ENCODE results near the gene MAGEF1. TPM values are rescaled to one million over a fixed set of nuclear protein-coding genes. Genes with fewer than 3 reads are reported as not detected.
A peak's percentile ranks its signal among the peaks of the same experiment; 100 is the strongest.

The MAGEF1 gene
- total and polyA plus RNA-seq, 2 of the 13 experiments (the other 11 are each of a cell fraction or from before 2014, with no cell fraction given): 26.0 to 62.4 TPM

GRCh38 chr3:184731786-184732537, 20.1 kb upstream of the MAGEF1 start:
- Histone ChIP-seq H3K4me1 (ENCODE audit: insufficient read depth, low read length) (peaks cover 9% of the 10 kb centered on the region; the same call in 1 of the 2 replicates), H3K4me3 (replicated peaks in 1 of 3; ENCODE audit: insufficient read depth in 1 of 3, low read depth in 2 of 3, low read length in 3 of 3) (no peak overlapping the region), H2AFZ (ENCODE audit: low read length) (no peak overlapping the region), H3K79me2 (ENCODE audit: insufficient read depth, low read length) (no peaks in the 10 kb centered on the region), H3K4me2 (ENCODE audit: low read depth, low read length) (no peak overlapping the region), H3K9me3 (ENCODE audit: low read length) (no peaks in the 10 kb centered on the region), H3K9ac (ENCODE audit: insufficient read depth, low read depth, low read length) (no peak overlapping the region), H3K36me3 (replicated peaks in 1 of 2; ENCODE audit: control insufficient read depth in 1 of 2, insufficient read depth in 2 of 2, low read length in 2 of 2) (no peaks in the 10 kb centered on the region), H4K20me1 (ENCODE audit: insufficient read depth, low read length) (no peaks in the 10 kb centered on the region), H3K27me3 (ENCODE audit: control insufficient read depth in 1 of 2, insufficient read depth in 2 of 2, low read length in 2 of 2) (peaks cover 0 to 2% of the 10 kb centered on the region in 2 experiments; a peak in 3 of 5 replicates), H3K27ac (ENCODE audit: extremely low read length, insufficient read depth, low read length) (no peak overlapping the region)
- DNase-seq (ENCODE audit: low spot score) (no peak), ATAC-seq (no peak), FAIRE-seq (no peak)
- intact Hi-C loops (cut with micrococcal nuclease; ENCODE audit: unreplicated experiment): no loop called here
- in situ Hi-C loops (cut with HindIII; ENCODE audit: extremely low pct_ligation_motif_present, low pct_unique_long_range_greater_than_20kb): no loop called here
- 6% methylated on average over 8 of the region's 11 CpGs for WGBS (ENCODE audit: low lambda C conversion rate)
- ChIA-PET POLR2A (no interaction called here), CTCF (ENCODE audit: low intra/inter-chr PET ratio, low total read pairs) (no interaction called here)
- TF ChIP-seq ZNF292 (CRISPR knock-in tag; IDR thresholded peaks at IDR 0.05; ENCODE audit: borderline replicate concordance, low read depth): no peak
- no peak for TF ChIP-seq ARNT2 (CRISPR knock-in tag; IDR thresholded peaks at IDR 0.05; ENCODE audit: low read depth)
- TF ChIP-seq ZNF564 (CRISPR knock-in tag; IDR thresholded peaks at IDR 0.05): no peak
- TF ChIP-seq XBP1 (CRISPR knock-in tag; IDR thresholded peaks at IDR 0.05): no peak
- no peak for TF ChIP-seq KDM3A (CRISPR knock-in tag; IDR thresholded peaks at IDR 0.05; ENCODE audit: low read depth)
- no peak for TF ChIP-seq HOXA5 (CRISPR knock-in tag; IDR thresholded peaks at IDR 0.05)
- 0 out of 2 replicates have a peak, but pooled peaks have one; percentile 15 for TF ChIP-seq MAFF (IDR thresholded peaks at IDR 0.05; ENCODE audit: low read depth, low read length)
- no peak for TF ChIP-seq PITX1 (CRISPR knock-in tag; IDR thresholded peaks at IDR 0.05)
- peak; percentile 29 to 52; a peak in 3 of 4 replicates for TF ChIP-seq MAFK (conservative IDR thresholded peaks at IDR 0.05 in 1 of 2, IDR thresholded peaks at IDR 0.05 in 1 of 2; ENCODE audit: low read length in 2 of 2)
- no peak for TF ChIP-seq SP2 (CRISPR knock-in tag; IDR thresholded peaks at IDR 0.05)
- no peak for TF ChIP-seq FIP1L1 (IDR thresholded peaks at IDR 0.05; ENCODE audit: borderline replicate concordance, insufficient read depth, low read depth, low read length)
- no TSS peak for BruUV-seq (replicated peaks)
